ENCODE results near the gene GCAT.

GRCh38 chr22:37760152-37760551, 47.6 kb upstream of the GCAT start:
- TF ChIP-seq CTCF (IDR thresholded peaks at IDR 0.05): no peak
- no peak for TF ChIP-seq POLR2A (IDR thresholded peaks at IDR 0.05)
